GM19238 (cell line): ENCODE measurements around the gene OR2T2.
"Not testable (repeated sequence)": the region's sequence is repeated elsewhere in the genome, so short reads cannot be mapped to it uniquely, and the experiment has no call there.

Experiments
- DNase-seq: peaks from one replicate; pipeline ENCODE4 v3.0.0; 2011; ENCODE audit warnings: low spot score; ENCODE audit not compliant: insufficient read length

The OR2T2 gene

GRCh38 chr1:248449821-248450465 is 4.5 kb downstream of the OR2T2 start:
- not testable (repeated sequence) for DNase-seq

GRCh38 chr1:248450466-248451145 is 5.2 kb downstream of the OR2T2 start:
- not testable (repeated sequence) for DNase-seq

GRCh38 chr1:248453619-248454018 is 8.2 kb downstream of the OR2T2 start:
- not testable (repeated sequence) for DNase-seq

GRCh38 chr1:248455045-248455444 is 9.6 kb downstream of the OR2T2 start:
- not testable (repeated sequence) for DNase-seq

GRCh38 chr1:248456635-248457034 is 11.2 kb downstream of the OR2T2 start:
- not testable (repeated sequence) for DNase-seq

GRCh38 chr1:248459117-248459516 is 13.7 kb downstream of the OR2T2 start:
- not testable (repeated sequence) for DNase-seq

GRCh38 chr1:248471154-248471553 is 25.7 kb downstream of the OR2T2 start:
- DNase-seq, result no peak

- DNase-seq, result not testable (repeated sequence)
Measured at GRCh38 chr1:248472111-248472510, 26.7 kb downstream of the OR2T2 start.

- not testable (repeated sequence) for DNase-seq
Measured at GRCh38 chr1:248473051-248473450, 27.6 kb downstream of the OR2T2 start, which contains the start of gene OR2T3. Gene OR2T3, plus strand, starts transcription at chr1:248473351. Its CDS starts 0 bp downstream, at chr1:248473351.

GRCh38 chr1:248475660-248476059 is 30.2 kb downstream of the OR2T2 start:
- DNase-seq, result not testable (repeated sequence)

- not testable (repeated sequence) for DNase-seq
Measured at GRCh38 chr1:248481686-248482579, 36.5 kb downstream of the OR2T2 start.

GRCh38 chr1:248488289-248488688 is 42.9 kb downstream of the OR2T2 start, which contains the start of gene OR2T5:
Gene OR2T5, plus strand, starts transcription at chr1:248488589. Its CDS starts 0 bp downstream, at chr1:248488589.
- not testable (repeated sequence) for DNase-seq

GRCh38 chr1:248496661-248497060 is 51.2 kb downstream of the OR2T2 start:
- DNase-seq, result not testable (repeated sequence)

- not testable (repeated sequence) for DNase-seq
Measured at GRCh38 chr1:248500305-248501035, 55.0 kb downstream of the OR2T2 start.
